HCT116 (cell line): ENCODE results near the gene FCER2. TPM values are rescaled to one million over a fixed set of nuclear protein-coding genes. Genes with fewer than 3 reads are reported as not detected.

Experiments
- ATAC-seq: fragments of 200-7000 bp; cut with Tn5 transposase; 2 replicates; pipeline ENCODE4 v1.9.1; 2020; ENCODE audit warnings: mild to moderate bottlenecking, moderate library complexity
- BruUV-seq: library from RNA; stranded (reverse); fragments of 400-500 nt; replicated peaks from 2 replicates; lab custom pipeline; 2021; lab: Mats Ljungman, UMichigan
- CTCF ChIA-PET: fragments of 300-600 bp; sonication (Branson Sonifier 250); formaldehyde crosslinking; loops from one replicate; lab custom pipeline; 2021; ENCODE audit warnings: antibody characterized with exemption; lab: Charles Lee
- POLR2A ChIA-PET: fragments of 300-600, 350-600 bp; sonication (Branson Sonifier 250); formaldehyde crosslinking; loops from one replicate; lab custom pipeline; 2021; ENCODE audit warnings: antibody characterized with exemption; lab: Charles Lee
- RAD21 ChIA-PET, 2 experiments: fragments of 300-600 bp; sonication (Branson Sonifier 250); formaldehyde crosslinking; loops; one replicate each; lab custom pipeline; 2023; ENCODE audit warnings: low total read pairs in 2 of 2; ENCODE audit not compliant: uncharacterized antibody in 2 of 2, unreplicated experiment in 2 of 2, low non-redundant PET in 1 of 2; lab: Charles Lee
- DNase-seq: peaks from one replicate; pipeline ENCODE4 v3.0.0-alpha.2; 2010; ENCODE audit warnings: low read depth, low spot score
- H2AFZ ChIP-seq: fragments of 200-600 bp; shearing (Covaris generic), sonication (generic); 2 replicates; pipeline ENCODE4 v1.6.1; 2017; ENCODE audit warnings: low read depth, mixed run types, mixed read lengths, antibody characterized with exemption, low read length; ENCODE audit not compliant: poor library complexity, severe bottlenecking
- H3K27ac ChIP-seq: 2 replicates; pipeline ENCODE4 v1.5.1; 2012; ENCODE audit warnings: low read depth, low read length
- H3K27me3 ChIP-seq: fragments of 200-600 bp; sonication (generic); 2 replicates; pipeline ENCODE4 v1.6.1; 2016; ENCODE audit warnings: mixed run types, low read length, mixed read lengths; ENCODE audit not compliant: insufficient read depth
- H3K36me3 ChIP-seq, 2 experiments: fragments of 200-500 bp in 1 of 2; fragments of 200-600 bp in 1 of 2; sonication (Bioruptor generic) in 1 of 2; sonication (generic) in 1 of 2; 2 replicates each; pipeline versions ENCODE4 v1.5.1 to v1.6.1; 2014 to 2016; ENCODE audit warnings: low read length in 2 of 2, inconsistent platforms in 1 of 2, mixed read lengths in 1 of 2, mixed run types in 1 of 2; ENCODE audit not compliant: insufficient read depth in 2 of 2, control insufficient read depth in 1 of 2
- H3K4me1 ChIP-seq, 2 experiments: fragments of 200-600 bp in 1 of 2; sonication (generic) in 1 of 2; 2 replicates each; pipeline versions ENCODE4 v1.5.1 to v1.6.1; 2012 to 2017; ENCODE audit warnings: low read length in 2 of 2, inconsistent platforms in 1 of 2, mild to moderate bottlenecking in 1 of 2, mixed read lengths in 1 of 2, mixed run types in 1 of 2, moderate library complexity in 1 of 2; ENCODE audit not compliant: insufficient read depth in 2 of 2, control insufficient read depth in 1 of 2
- H3K4me2 ChIP-seq: fragments of 200-600 bp; sonication (generic); 2 replicates; pipeline ENCODE4 v1.6.1; 2017; ENCODE audit warnings: mixed run types, low read length, mixed read lengths
- H3K4me3 ChIP-seq, 2 experiments: fragments of 200-600 bp in 1 of 2; sonication (generic) in 1 of 2; replicated peaks in 1 of 2; 2 replicates each; pipeline ENCODE4 v1.5.1; 2011 to 2016; ENCODE audit warnings: low read length in 2 of 2, control low read depth in 1 of 2, low read depth in 1 of 2, mild to moderate bottlenecking in 1 of 2, mixed read lengths in 1 of 2, mixed run types in 1 of 2
- H3K79me2 ChIP-seq: fragments of 200-600 bp; sonication (generic); 2 replicates; pipeline ENCODE4 v1.6.1; 2017; ENCODE audit warnings: mild to moderate bottlenecking, mixed run types, low read length, moderate library complexity, mixed read lengths; ENCODE audit not compliant: insufficient read depth
- H3K9ac ChIP-seq: fragments of 200-600 bp; sonication (generic); 2 replicates; pipeline ENCODE4 v1.6.1; 2016; ENCODE audit warnings: low read length, mixed read lengths
- H3K9me2 ChIP-seq: fragments of 200-600 bp; sonication (generic), shearing (Covaris generic); 2 replicates; pipeline ENCODE4 v1.6.1; 2017; ENCODE audit warnings: mixed run types, mild to moderate bottlenecking, moderate library complexity; ENCODE audit not compliant: insufficient read depth
- H3K9me3 ChIP-seq, 2 experiments: fragments of 200-500 bp in 1 of 2; fragments of 200-600 bp in 1 of 2; sonication (Bioruptor generic) in 1 of 2; sonication (generic) in 1 of 2; 2 replicates each; pipeline ENCODE4 v1.6.1; 2014 to 2017; ENCODE audit warnings: low read length in 2 of 2, mixed read lengths in 2 of 2, inconsistent platforms in 1 of 2, low read depth in 1 of 2, mild to moderate bottlenecking in 1 of 2, mixed run types in 1 of 2, moderate library complexity in 1 of 2; ENCODE audit not compliant: control insufficient read depth in 1 of 2, insufficient read depth in 1 of 2
- H4K20me1 ChIP-seq: fragments of 200-600 bp; sonication (generic), shearing (Covaris generic); 2 replicates; pipeline ENCODE4 v1.6.1; 2017; ENCODE audit warnings: mixed run types, mild to moderate bottlenecking, moderate library complexity; ENCODE audit not compliant: insufficient read depth
- CBX3 ChIP-seq: IDR thresholded peaks from 2 replicates; pipeline ENCODE4 v1.6.1; 2012; ENCODE audit warnings: low read depth
- CEBPB ChIP-seq: IDR thresholded peaks from 2 replicates; pipeline ENCODE4 v1.6.1; 2012; ENCODE audit warnings: low read depth
- EGR1 ChIP-seq: IDR thresholded peaks from 2 replicates; pipeline ENCODE4 v1.6.1; 2012; ENCODE audit warnings: low read depth
- ELF1 ChIP-seq: IDR thresholded peaks from 2 replicates; pipeline ENCODE4 v1.6.1; 2012; ENCODE audit warnings: low read depth, borderline replicate concordance
- EZH2phosphoT487 ChIP-seq: fragments of 200-600 bp; IDR thresholded peaks from 2 replicates; pipeline ENCODE4 v1.6.1; 2018; ENCODE audit warnings: antibody characterized with exemption, borderline replicate concordance
- POLR2A ChIP-seq: IDR thresholded peaks from 2 replicates; pipeline ENCODE4 v1.7.0; 2011; ENCODE audit warnings: borderline replicate concordance; ENCODE audit not compliant: insufficient read depth, insufficient read length; ENCODE audit errors: extremely low read depth
- SIN3A ChIP-seq: IDR thresholded peaks from 2 replicates; pipeline ENCODE4 v1.6.1; 2012; ENCODE audit warnings: low read depth
- SP1 ChIP-seq: IDR thresholded peaks from 2 replicates; pipeline ENCODE4 v1.6.1; 2012; ENCODE audit warnings: low read depth
- SRF ChIP-seq: IDR thresholded peaks from 2 replicates; pipeline ENCODE4 v1.6.1; 2012; ENCODE audit warnings: low read depth
- YY1 ChIP-seq: IDR thresholded peaks from 2 replicates; pipeline ENCODE4 v1.6.1; 2011; ENCODE audit warnings: low read length, low read depth, moderate library complexity, mild to moderate bottlenecking; ENCODE audit not compliant: insufficient replicate concordance; ENCODE audit errors: extremely low read depth
- ZNF274 ChIP-seq: fragments of 200-500 bp; sonication (Bioruptor generic); IDR thresholded peaks from 2 replicates; pipeline ENCODE4 v1.6.1; 2014; ENCODE audit warnings: mild to moderate bottlenecking, low read depth, low read length, inconsistent platforms
- intact Hi-C: fragments of 100-400 bp; cut with micrococcal nuclease; formaldehyde crosslinking; loops from 2 replicates; pipeline ENCODE4 v1.10.0; 2022
- total RNA-seq: library from RNA; stranded (reverse); gene quantifications from one replicate; pipeline ENCODE4 v1.2.1, GENCODE V29; 2021; ENCODE audit not compliant: unreplicated experiment
- TF ChIP-seq, protein P1 (sequence below): IDR thresholded peaks from 2 replicates; pipeline ENCODE4 v1.6.1; 2011; ENCODE audit warnings: mild to moderate bottlenecking, low read length, moderate library complexity; ENCODE audit not compliant: insufficient replicate concordance; ENCODE audit errors: extremely low read depth
- TF ChIP-seq, protein P2 (sequence below): IDR thresholded peaks from 2 replicates; pipeline ENCODE4 v1.6.1; 2012; ENCODE audit warnings: low read depth
- TF ChIP-seq, protein P3 (sequence below): IDR thresholded peaks from 2 replicates; pipeline ENCODE4 v1.6.1; 2012

The FCER2 gene
- total RNA-seq, 1 experiment from 2014 or later, result 0.20 TPM

- DNase-seq, result no peak
- H3K9me3 ChIP-seq, result peaks cover 0 to 5% of the 10 kb centered on the region in 2 experiments; a peak in 1 of 4 replicates
- BruUV-seq, result no TSS peak
- no peaks in the 10 kb centered on the region for H3K27me3 ChIP-seq
- ChIA-PET RAD21 (no interaction called here), CTCF (no interaction called here), POLR2A (no interaction called here)
- no peaks in the 10 kb centered on the region for H4K20me1 ChIP-seq
- no peaks in the 10 kb centered on the region for H3K36me3 ChIP-seq
- no peak for ATAC-seq
- H3K9me2 ChIP-seq, result no peaks in the 10 kb centered on the region
- TF ChIP-seq SRF (no peak), ELF1 (no peak), SIN3A (no peak), CEBPB (no peak), POLR2A (no peak), SP1 (no peak)
- TF ChIP-seq, protein P1, sequence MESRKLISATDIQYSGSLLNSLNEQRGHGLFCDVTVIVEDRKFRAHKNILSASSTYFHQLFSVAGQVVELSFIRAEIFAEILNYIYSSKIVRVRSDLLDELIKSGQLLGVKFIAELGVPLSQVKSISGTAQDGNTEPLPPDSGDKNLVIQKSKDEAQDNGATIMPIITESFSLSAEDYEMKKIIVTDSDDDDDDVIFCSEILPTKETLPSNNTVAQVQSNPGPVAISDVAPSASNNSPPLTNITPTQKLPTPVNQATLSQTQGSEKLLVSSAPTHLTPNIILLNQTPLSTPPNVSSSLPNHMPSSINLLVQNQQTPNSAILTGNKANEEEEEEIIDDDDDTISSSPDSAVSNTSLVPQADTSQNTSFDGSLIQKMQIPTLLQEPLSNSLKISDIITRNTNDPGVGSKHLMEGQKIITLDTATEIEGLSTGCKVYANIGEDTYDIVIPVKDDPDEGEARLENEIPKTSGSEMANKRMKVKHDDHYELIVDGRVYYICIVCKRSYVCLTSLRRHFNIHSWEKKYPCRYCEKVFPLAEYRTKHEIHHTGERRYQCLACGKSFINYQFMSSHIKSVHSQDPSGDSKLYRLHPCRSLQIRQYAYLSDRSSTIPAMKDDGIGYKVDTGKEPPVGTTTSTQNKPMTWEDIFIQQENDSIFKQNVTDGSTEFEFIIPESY, result no peak
- intact Hi-C loops, result no loop called here
- H3K4me2 ChIP-seq, result no peak overlapping the region
- H3K4me3 ChIP-seq, result no peak overlapping the region
- H3K27ac ChIP-seq, result no peak overlapping the region
- H3K79me2 ChIP-seq, result no peaks in the 10 kb centered on the region
- H2AFZ ChIP-seq, result no peak overlapping the region
- no peak overlapping the region for H3K9ac ChIP-seq
- H3K4me1 ChIP-seq, result no peaks in the 10 kb centered on the region
Measured at GRCh38 chr19:7690779-7691258, 11.1 kb downstream of the FCER2 start.

DNA sequence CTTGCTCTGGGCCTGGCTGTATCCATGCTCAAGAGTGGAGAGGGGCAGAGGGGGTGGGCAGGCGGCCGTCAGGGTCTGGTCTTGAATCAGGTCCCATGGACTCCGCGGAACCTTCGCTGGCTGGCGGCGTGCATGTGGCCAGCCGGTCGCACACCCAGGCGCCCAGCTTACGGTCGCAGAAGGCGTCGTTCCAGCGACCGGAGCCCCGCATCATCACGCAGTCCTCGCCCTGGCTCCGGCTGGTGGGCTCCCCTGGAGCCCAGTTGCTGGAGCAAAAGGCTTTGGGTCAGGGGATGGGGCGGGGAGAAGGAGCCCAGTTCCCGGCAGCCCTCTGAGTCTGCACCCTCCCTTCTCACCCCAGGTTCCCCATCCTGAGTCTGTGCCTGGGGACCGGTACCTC is 12.8 kb downstream of the FCER2 start:
- H3K27me3 ChIP-seq, result no peaks in the 10 kb centered on the region
- BruUV-seq, result no TSS peak
- no peaks in the 10 kb centered on the region for H3K9me2 ChIP-seq
- no peak overlapping the region for H3K4me2 ChIP-seq
- no peaks in the 10 kb centered on the region for H3K4me1 ChIP-seq
- peaks cover 0 to 5% of the 10 kb centered on the region in 2 experiments; a peak in 1 of 4 replicates for H3K9me3 ChIP-seq
- H3K4me3 ChIP-seq, result no peak overlapping the region
- CTCF ChIA-PET, result no interaction called here
- no peak overlapping the region for H3K9ac ChIP-seq
- no peaks in the 10 kb centered on the region for H4K20me1 ChIP-seq
- no peaks in the 10 kb centered on the region for H3K36me3 ChIP-seq
- no peak overlapping the region for H3K27ac ChIP-seq
- H3K79me2 ChIP-seq, result no peaks in the 10 kb centered on the region
- intact Hi-C loops, result loop anchor here (10.0 kb wide), 1 partner anchor 334 kb away; no protein-coding TSS in a partner anchor
- no peak for DNase-seq
- RAD21 ChIA-PET, result no interaction called here
- H2AFZ ChIP-seq, result no peak overlapping the region
- ATAC-seq, result no peak
- POLR2A ChIA-PET, result no interaction called here
- TF ChIP-seq, protein P2, sequence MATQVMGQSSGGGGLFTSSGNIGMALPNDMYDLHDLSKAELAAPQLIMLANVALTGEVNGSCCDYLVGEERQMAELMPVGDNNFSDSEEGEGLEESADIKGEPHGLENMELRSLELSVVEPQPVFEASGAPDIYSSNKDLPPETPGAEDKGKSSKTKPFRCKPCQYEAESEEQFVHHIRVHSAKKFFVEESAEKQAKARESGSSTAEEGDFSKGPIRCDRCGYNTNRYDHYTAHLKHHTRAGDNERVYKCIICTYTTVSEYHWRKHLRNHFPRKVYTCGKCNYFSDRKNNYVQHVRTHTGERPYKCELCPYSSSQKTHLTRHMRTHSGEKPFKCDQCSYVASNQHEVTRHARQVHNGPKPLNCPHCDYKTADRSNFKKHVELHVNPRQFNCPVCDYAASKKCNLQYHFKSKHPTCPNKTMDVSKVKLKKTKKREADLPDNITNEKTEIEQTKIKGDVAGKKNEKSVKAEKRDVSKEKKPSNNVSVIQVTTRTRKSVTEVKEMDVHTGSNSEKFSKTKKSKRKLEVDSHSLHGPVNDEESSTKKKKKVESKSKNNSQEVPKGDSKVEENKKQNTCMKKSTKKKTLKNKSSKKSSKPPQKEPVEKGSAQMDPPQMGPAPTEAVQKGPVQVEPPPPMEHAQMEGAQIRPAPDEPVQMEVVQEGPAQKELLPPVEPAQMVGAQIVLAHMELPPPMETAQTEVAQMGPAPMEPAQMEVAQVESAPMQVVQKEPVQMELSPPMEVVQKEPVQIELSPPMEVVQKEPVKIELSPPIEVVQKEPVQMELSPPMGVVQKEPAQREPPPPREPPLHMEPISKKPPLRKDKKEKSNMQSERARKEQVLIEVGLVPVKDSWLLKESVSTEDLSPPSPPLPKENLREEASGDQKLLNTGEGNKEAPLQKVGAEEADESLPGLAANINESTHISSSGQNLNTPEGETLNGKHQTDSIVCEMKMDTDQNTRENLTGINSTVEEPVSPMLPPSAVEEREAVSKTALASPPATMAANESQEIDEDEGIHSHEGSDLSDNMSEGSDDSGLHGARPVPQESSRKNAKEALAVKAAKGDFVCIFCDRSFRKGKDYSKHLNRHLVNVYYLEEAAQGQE, result no peak
- no peak for TF ChIP-seq EZH2phosphoT487
- TF ChIP-seq, protein P1, result no peak
- TF ChIP-seq ZNF274, result no peak
- TF ChIP-seq EGR1, result no peak
- TF ChIP-seq, protein P3, sequence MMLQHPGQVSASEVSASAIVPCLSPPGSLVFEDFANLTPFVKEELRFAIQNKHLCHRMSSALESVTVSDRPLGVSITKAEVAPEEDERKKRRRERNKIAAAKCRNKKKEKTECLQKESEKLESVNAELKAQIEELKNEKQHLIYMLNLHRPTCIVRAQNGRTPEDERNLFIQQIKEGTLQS, result no peak
- TF ChIP-seq CBX3, result no peak
- TF ChIP-seq YY1, result no peak
